Measurements from ENCODE around the gene TRUB1. TPM values are rescaled to one million over a fixed set of nuclear protein-coding genes. Genes with fewer than 3 reads are reported as not detected.

The TRUB1 gene
- total and polyA plus RNA-seq, 2 of the 4 experiments (the other 2 are of a cell fraction), result 9.1 to 17.9 TPM

DNA sequence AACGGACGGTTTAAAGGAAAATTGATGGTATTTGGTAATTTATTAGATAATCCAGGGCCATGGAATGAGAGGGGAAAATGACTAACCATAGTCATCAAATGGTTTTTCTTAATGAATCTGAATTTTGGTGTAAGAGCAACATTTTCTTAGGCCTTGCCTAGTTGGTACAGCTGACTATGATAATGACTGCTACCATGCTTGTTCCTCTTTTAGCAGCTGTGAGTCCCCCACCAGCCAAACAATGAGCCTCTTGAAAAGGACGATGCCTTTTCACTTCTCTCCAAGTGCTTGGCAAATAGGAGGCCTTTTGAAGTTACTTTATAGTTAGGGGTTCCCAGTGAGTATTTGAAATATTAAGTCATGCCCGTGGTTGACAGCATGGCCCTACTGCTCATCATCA lies 53.0 kb downstream of the TRUB1 start:
- H3K4me2 ChIP-seq (ENCODE audit: low read depth, low read length), result no peak overlapping the region
- in situ Hi-C loops (cut with MboI; ENCODE audit: low sequenced_read_pairs), result no loop called here
- H2AK5ac ChIP-seq (ENCODE audit: low read depth, low read length), result no peak overlapping the region
- H4K91ac ChIP-seq (ENCODE audit: insufficient read depth, low read depth, low read length), result no peak overlapping the region; the same call in 1 of the 2 replicates
- H3K9ac ChIP-seq (ENCODE audit: low read depth, low read length), result no peak overlapping the region
- no peak overlapping the region for H2BK20ac ChIP-seq (ENCODE audit: low read depth, low read length)
- H3K9me1 ChIP-seq (ENCODE audit: insufficient read depth, low read length), result peaks cover 4% of the 10 kb centered on the region
- ATAC-seq (ENCODE audit: low read depth), result no peak
- CTCF ChIA-PET, result no interaction called here
- no peak overlapping the region for H3K27ac ChIP-seq (ENCODE audit: insufficient read depth, low read length)
- no peaks in the 10 kb centered on the region for H3K27me3 ChIP-seq (ENCODE audit: control insufficient read depth, insufficient read depth, low read length)
- H4K20me1 ChIP-seq (ENCODE audit: insufficient read depth, low read length), result no peaks in the 10 kb centered on the region
- no peak overlapping the region for H2BK15ac ChIP-seq (ENCODE audit: low read depth, low read length)
- no TSS peak for BruUV-seq (replicated peaks)
- intact Hi-C loops (cut with micrococcal nuclease), result loop anchor here (10.0 kb wide), 1 partner anchor 116 kb away; no protein-coding TSS in a partner anchor
- H2BK5ac ChIP-seq (ENCODE audit: low read depth, low read length, poor library complexity, severe bottlenecking), result no peak overlapping the region
- no peak overlapping the region for H3K4me3 ChIP-seq (ENCODE audit: insufficient read depth, low read depth, low read length)
- no peaks in the 10 kb centered on the region for H3K36me3 ChIP-seq (ENCODE audit: control insufficient read depth, insufficient read depth, low read length)
- no peak overlapping the region for H4K8ac ChIP-seq (ENCODE audit: low read depth in 2 of 2, low read length in 2 of 2)
- H3K56ac ChIP-seq (ENCODE audit: extremely low read depth, insufficient read depth, low read length), result no peak overlapping the region
- no peak overlapping the region for H3K23ac ChIP-seq (ENCODE audit: low read depth, low read length)
- no peak overlapping the region for H3K14ac ChIP-seq (replicated peaks; ENCODE audit: low read depth, low read length)
- TF ChIP-seq RCOR1 (IDR thresholded peaks at IDR 0.05; ENCODE audit: insufficient replicate concordance, low read length) (no peak), POLR2A (IDR thresholded peaks at IDR 0.05; ENCODE audit: low read depth, low read length) (no peak), NFE2L2 (IDR thresholded peaks at IDR 0.05; ENCODE audit: low read depth, low read length) (no peak), MAZ (IDR thresholded peaks at IDR 0.05; ENCODE audit: borderline replicate concordance, low read depth, low read length) (no peak), RFX5 (IDR thresholded peaks at IDR 0.05; ENCODE audit: low read depth, low read length) (no peak), SMC3 (IDR thresholded peaks at IDR 0.05; ENCODE audit: low read depth, low read length) (no peak), RAD21 (IDR thresholded peaks at IDR 0.05; ENCODE audit: low read length) (no peak), CHD1 (IDR thresholded peaks at IDR 0.05; ENCODE audit: low read depth, low read length) (no peak)
- TF ChIP-seq, protein P1, sequence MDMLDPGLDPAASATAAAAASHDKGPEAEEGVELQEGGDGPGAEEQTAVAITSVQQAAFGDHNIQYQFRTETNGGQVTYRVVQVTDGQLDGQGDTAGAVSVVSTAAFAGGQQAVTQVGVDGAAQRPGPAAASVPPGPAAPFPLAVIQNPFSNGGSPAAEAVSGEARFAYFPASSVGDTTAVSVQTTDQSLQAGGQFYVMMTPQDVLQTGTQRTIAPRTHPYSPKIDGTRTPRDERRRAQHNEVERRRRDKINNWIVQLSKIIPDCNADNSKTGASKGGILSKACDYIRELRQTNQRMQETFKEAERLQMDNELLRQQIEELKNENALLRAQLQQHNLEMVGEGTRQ (IDR thresholded peaks at IDR 0.05; ENCODE audit: low read depth, low read length), result no peak
- TF ChIP-seq, protein P2, sequence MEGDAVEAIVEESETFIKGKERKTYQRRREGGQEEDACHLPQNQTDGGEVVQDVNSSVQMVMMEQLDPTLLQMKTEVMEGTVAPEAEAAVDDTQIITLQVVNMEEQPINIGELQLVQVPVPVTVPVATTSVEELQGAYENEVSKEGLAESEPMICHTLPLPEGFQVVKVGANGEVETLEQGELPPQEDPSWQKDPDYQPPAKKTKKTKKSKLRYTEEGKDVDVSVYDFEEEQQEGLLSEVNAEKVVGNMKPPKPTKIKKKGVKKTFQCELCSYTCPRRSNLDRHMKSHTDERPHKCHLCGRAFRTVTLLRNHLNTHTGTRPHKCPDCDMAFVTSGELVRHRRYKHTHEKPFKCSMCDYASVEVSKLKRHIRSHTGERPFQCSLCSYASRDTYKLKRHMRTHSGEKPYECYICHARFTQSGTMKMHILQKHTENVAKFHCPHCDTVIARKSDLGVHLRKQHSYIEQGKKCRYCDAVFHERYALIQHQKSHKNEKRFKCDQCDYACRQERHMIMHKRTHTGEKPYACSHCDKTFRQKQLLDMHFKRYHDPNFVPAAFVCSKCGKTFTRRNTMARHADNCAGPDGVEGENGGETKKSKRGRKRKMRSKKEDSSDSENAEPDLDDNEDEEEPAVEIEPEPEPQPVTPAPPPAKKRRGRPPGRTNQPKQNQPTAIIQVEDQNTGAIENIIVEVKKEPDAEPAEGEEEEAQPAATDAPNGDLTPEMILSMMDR (conservative IDR thresholded peaks at IDR 0.05; ENCODE audit: low read depth, low read length), result no peak
- DNase-seq, result no peak
- no peak overlapping the region for H2AK9ac ChIP-seq (replicated peaks; ENCODE audit: low read depth, low read length, poor library complexity)
- H3K79me1 ChIP-seq (ENCODE audit: low read depth in 1 of 2, low read length in 2 of 2), result peaks cover 0 to 3% of the 10 kb centered on the region in 2 experiments; a peak in 1 of 4 replicates
- no peaks in the 10 kb centered on the region for H3K9me3 ChIP-seq (ENCODE audit: control insufficient read depth, insufficient read depth, low read length)
- no peak overlapping the region for H4K5ac ChIP-seq (ENCODE audit: low read depth, low read length)
- H3K4ac ChIP-seq (ENCODE audit: low read depth, low read length), result no peak overlapping the region
- POLR2A ChIA-PET (ENCODE audit: unreplicated experiment), result no interaction called here
- H2BK120ac ChIP-seq (ENCODE audit: low read depth, low read length), result no peak overlapping the region
- dilution Hi-C loops (cut with HindIII; ENCODE audit: low sequenced_read_pairs, unreplicated experiment), result no loop called here
- H3K4me1 ChIP-seq (ENCODE audit: control insufficient read depth, insufficient read depth, low read length), result peaks cover 10% of the 10 kb centered on the region
- no peak overlapping the region for H3K18ac ChIP-seq (ENCODE audit: low read depth, low read length)
- WGBS, 2 experiments (ENCODE audit: extremely low coverage in 2 of 2, insufficient read length in 1 of 2), result no CpG with 5 or more reads among the region's 4 CpGs
- H2AFZ ChIP-seq (replicated peaks; ENCODE audit: low read length, poor library complexity), result no peak overlapping the region
